ENCODE results near the gene TGM5. TPM values are rescaled to one million over a fixed set of nuclear protein-coding genes. Genes with fewer than 3 reads are reported as not detected.

TGM5 gene
- total RNA-seq, 6 experiments from 2014 or later, result not detected

- peaks cover 45% of the 10 kb centered on the region for H3K27me3 Mint-ChIP-seq (ENCODE audit: insufficient read depth)
- H3K27ac Mint-ChIP-seq, result no peak overlapping the region
- TF ChIP-seq CTCF (IDR thresholded peaks at IDR 0.05), result no peak
- no peaks in the 10 kb centered on the region for H3K4me1 Mint-ChIP-seq (ENCODE audit: low read depth)
- no peaks in the 10 kb centered on the region for H3K9me3 Mint-ChIP-seq
- H3K4me3 Mint-ChIP-seq, result no peak overlapping the region
- no peak for DNase-seq
- H3K36me3 Mint-ChIP-seq (ENCODE audit: low read depth), result no peaks in the 10 kb centered on the region
Measured at GRCh38 chr15:43219929-43220928, 46.5 kb downstream of the TGM5 start.

- Mint-ChIP-seq H3K27ac (no peak overlapping the region), H3K27me3 (ENCODE audit: insufficient read depth) (peaks cover 51% of the 10 kb centered on the region), H3K9me3 (no peaks in the 10 kb centered on the region), H3K4me1 (ENCODE audit: low read depth) (no peaks in the 10 kb centered on the region), H3K36me3 (ENCODE audit: low read depth) (no peaks in the 10 kb centered on the region), H3K4me3 (no peak overlapping the region)
- TF ChIP-seq CTCF (IDR thresholded peaks at IDR 0.05), result peak; percentile 71
- peak; percentile 43 for DNase-seq
Measured at GRCh38 chr15:43218908-43219706, 47.6 kb downstream of the TGM5 start.

- no peak for TF ChIP-seq CTCF (IDR thresholded peaks at IDR 0.05)
- no peak overlapping the region for H3K4me3 Mint-ChIP-seq
- no peaks in the 10 kb centered on the region for H3K36me3 Mint-ChIP-seq (ENCODE audit: low read depth)
- peaks cover 62% of the 10 kb centered on the region for H3K27me3 Mint-ChIP-seq (ENCODE audit: insufficient read depth)
- H3K9me3 Mint-ChIP-seq, result no peaks in the 10 kb centered on the region
- peak overlapping the region; percentile 38; the same call in 1 of the 2 replicates for H3K27ac Mint-ChIP-seq
- no peaks in the 10 kb centered on the region for H3K4me1 Mint-ChIP-seq (ENCODE audit: low read depth)
- DNase-seq, result peak; percentile 32
Measured at GRCh38 chr15:43215961-43216360, 50.8 kb downstream of the TGM5 start.

- no peaks in the 10 kb centered on the region for H3K36me3 Mint-ChIP-seq (ENCODE audit: low read depth)
- no peak for TF ChIP-seq CTCF (IDR thresholded peaks at IDR 0.05)
- peaks cover 68% of the 10 kb centered on the region for H3K27me3 Mint-ChIP-seq (ENCODE audit: insufficient read depth)
- no peaks in the 10 kb centered on the region for H3K4me1 Mint-ChIP-seq (ENCODE audit: low read depth)
- DNase-seq, result no peak
- H3K4me3 Mint-ChIP-seq, result no peak overlapping the region
- no peak overlapping the region for H3K27ac Mint-ChIP-seq
- no peaks in the 10 kb centered on the region for H3K9me3 Mint-ChIP-seq
Measured at GRCh38 chr15:43214592-43215295, 52.0 kb downstream of the TGM5 start.

- Mint-ChIP-seq H3K4me1 (ENCODE audit: low read depth) (no peaks in the 10 kb centered on the region), H3K9me3 (no peaks in the 10 kb centered on the region), H3K4me3 (no peak overlapping the region), H3K36me3 (ENCODE audit: low read depth) (no peaks in the 10 kb centered on the region), H3K27me3 (ENCODE audit: insufficient read depth) (peaks cover 70% of the 10 kb centered on the region), H3K27ac (no peak overlapping the region)
- no peak for TF ChIP-seq CTCF (IDR thresholded peaks at IDR 0.05)
- DNase-seq, result no peak
Measured at GRCh38 chr15:43214169-43214568, 52.6 kb downstream of the TGM5 start.
